ENCODE results near the gene PBX3. TPM values are rescaled to one million over a fixed set of nuclear protein-coding genes. Genes with fewer than 3 reads are reported as not detected.

PBX3 gene
- total RNA-seq, 1 experiment from 2014 or later: 7.7 TPM

DNA sequence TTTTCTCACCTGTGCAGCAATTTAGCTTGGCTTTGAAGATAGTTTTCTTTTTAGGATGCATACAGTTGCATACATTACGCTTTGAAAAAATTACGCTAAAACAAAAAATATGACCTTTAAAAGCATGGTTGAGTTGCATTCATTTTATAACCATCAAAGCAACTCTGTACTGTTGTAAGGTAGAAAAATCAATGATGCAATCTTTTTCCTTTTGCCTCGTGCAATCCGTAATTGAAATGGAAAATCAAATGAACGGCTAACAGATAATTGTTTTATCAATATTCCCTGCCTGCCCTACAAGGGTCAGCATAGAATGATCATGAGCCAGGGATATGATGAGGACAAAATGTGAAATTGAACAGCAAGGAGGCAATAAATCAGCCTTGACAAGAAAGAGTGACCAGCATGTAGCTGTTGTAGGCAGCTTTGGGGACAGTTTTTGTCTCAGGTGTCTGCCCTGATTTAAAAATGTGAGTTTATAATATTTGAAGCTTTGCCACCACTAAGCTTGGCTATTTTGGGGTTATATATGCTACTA lies 98.2 kb downstream of the PBX3 start:
- POLR2A ChIA-PET: no interaction called here
- no TSS peak for BruUV-seq (replicated peaks)
- Mint-ChIP-seq H3K36me3 (ENCODE audit: insufficient read depth, unreplicated experiment) (no peaks in the 10 kb centered on the region), H3K4me1 (ENCODE audit: low read depth, unreplicated experiment) (no peaks in the 10 kb centered on the region), H3K27me3 (ENCODE audit: insufficient read depth, unreplicated experiment) (peaks cover 2% of the 10 kb centered on the region), H3K27ac (ENCODE audit: unreplicated experiment) (no peak overlapping the region), H3K9me3 (ENCODE audit: unreplicated experiment) (no peaks in the 10 kb centered on the region), H3K4me3 (ENCODE audit: unreplicated experiment) (no peak overlapping the region)
- Histone ChIP-seq H3K4me3 (ENCODE audit: low read depth, low read length) (no peak overlapping the region), H3K9me3 (no peaks in the 10 kb centered on the region), H3K36me3 (ENCODE audit: control insufficient read depth, insufficient read depth, low read length) (no peaks in the 10 kb centered on the region), H3K4me1 (no peaks in the 10 kb centered on the region), H3K27me3 (replicated peaks; ENCODE audit: control insufficient read depth, insufficient read depth, low read length) (no peaks in the 10 kb centered on the region)
- intact Hi-C loops (cut with micrococcal nuclease; ENCODE audit: unreplicated experiment): no loop called here
- TF ChIP-seq, protein P1, sequence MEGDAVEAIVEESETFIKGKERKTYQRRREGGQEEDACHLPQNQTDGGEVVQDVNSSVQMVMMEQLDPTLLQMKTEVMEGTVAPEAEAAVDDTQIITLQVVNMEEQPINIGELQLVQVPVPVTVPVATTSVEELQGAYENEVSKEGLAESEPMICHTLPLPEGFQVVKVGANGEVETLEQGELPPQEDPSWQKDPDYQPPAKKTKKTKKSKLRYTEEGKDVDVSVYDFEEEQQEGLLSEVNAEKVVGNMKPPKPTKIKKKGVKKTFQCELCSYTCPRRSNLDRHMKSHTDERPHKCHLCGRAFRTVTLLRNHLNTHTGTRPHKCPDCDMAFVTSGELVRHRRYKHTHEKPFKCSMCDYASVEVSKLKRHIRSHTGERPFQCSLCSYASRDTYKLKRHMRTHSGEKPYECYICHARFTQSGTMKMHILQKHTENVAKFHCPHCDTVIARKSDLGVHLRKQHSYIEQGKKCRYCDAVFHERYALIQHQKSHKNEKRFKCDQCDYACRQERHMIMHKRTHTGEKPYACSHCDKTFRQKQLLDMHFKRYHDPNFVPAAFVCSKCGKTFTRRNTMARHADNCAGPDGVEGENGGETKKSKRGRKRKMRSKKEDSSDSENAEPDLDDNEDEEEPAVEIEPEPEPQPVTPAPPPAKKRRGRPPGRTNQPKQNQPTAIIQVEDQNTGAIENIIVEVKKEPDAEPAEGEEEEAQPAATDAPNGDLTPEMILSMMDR (IDR thresholded peaks at IDR 0.05; ENCODE audit: insufficient read depth in 1 of 2, low read depth in 1 of 2, low read length in 1 of 2, severe bottlenecking in 1 of 2, unreplicated experiment in 1 of 2): no peak
- DNase-seq: no peak
- CTCF ChIA-PET: no interaction called here

DNA sequence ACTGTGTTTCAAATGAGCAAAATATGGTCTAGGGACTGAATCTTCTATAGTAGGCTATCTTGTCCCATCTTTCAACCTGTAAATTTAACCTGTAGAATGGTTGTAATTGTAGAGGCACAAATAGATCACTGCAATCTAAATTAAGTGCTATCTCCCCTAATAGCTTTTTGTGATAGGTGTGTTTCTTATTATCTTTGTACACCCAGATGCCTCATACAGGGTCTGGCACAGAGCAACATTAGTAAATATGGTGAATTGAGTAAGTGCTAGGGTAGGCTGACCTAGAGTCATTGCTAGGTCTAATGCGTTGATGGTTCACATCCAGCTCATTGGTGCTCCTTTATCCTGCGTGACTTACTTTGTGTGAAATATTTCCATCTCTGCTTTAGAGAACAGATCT lies 100.6 kb downstream of the PBX3 start:
- POLR2A ChIA-PET: no interaction called here
- Histone ChIP-seq H3K36me3 (ENCODE audit: control insufficient read depth, insufficient read depth, low read length) (no peaks in the 10 kb centered on the region), H3K4me3 (ENCODE audit: low read depth, low read length) (no peak overlapping the region), H3K27me3 (replicated peaks; ENCODE audit: control insufficient read depth, insufficient read depth, low read length) (no peaks in the 10 kb centered on the region), H3K4me1 (no peaks in the 10 kb centered on the region), H3K9me3 (no peaks in the 10 kb centered on the region)
- no peaks in the 10 kb centered on the region for H3K27me3 Mint-ChIP-seq (ENCODE audit: insufficient read depth, unreplicated experiment)
- CTCF ChIA-PET: no interaction called here
- TF ChIP-seq, protein P1 (IDR thresholded peaks at IDR 0.05; ENCODE audit: insufficient read depth in 1 of 2, low read depth in 1 of 2, low read length in 1 of 2, severe bottlenecking in 1 of 2, unreplicated experiment in 1 of 2): no peak
- no peak overlapping the region for H3K27ac Mint-ChIP-seq (ENCODE audit: unreplicated experiment)
- BruUV-seq (replicated peaks): no TSS peak
- no peaks in the 10 kb centered on the region for H3K36me3 Mint-ChIP-seq (ENCODE audit: insufficient read depth, unreplicated experiment)
- no peak overlapping the region for H3K4me3 Mint-ChIP-seq (ENCODE audit: unreplicated experiment)
- intact Hi-C loops (cut with micrococcal nuclease; ENCODE audit: unreplicated experiment): no loop called here
- H3K9me3 Mint-ChIP-seq (ENCODE audit: unreplicated experiment): no peaks in the 10 kb centered on the region
- H3K4me1 Mint-ChIP-seq (ENCODE audit: low read depth, unreplicated experiment): no peaks in the 10 kb centered on the region
- no peak for DNase-seq

- Histone ChIP-seq H3K4me3 (ENCODE audit: low read depth, low read length) (no peak overlapping the region), H3K27me3 (replicated peaks; ENCODE audit: control insufficient read depth, insufficient read depth, low read length) (no peaks in the 10 kb centered on the region), H3K36me3 (ENCODE audit: control insufficient read depth, insufficient read depth, low read length) (no peaks in the 10 kb centered on the region), H3K9me3 (no peaks in the 10 kb centered on the region), H3K4me1 (no peaks in the 10 kb centered on the region)
- POLR2A ChIA-PET: no interaction called here
- DNase-seq: no peak
- Mint-ChIP-seq H3K4me1 (ENCODE audit: low read depth, unreplicated experiment) (no peaks in the 10 kb centered on the region), H3K4me3 (ENCODE audit: unreplicated experiment) (no peak overlapping the region), H3K27me3 (ENCODE audit: insufficient read depth, unreplicated experiment) (no peaks in the 10 kb centered on the region), H3K9me3 (ENCODE audit: unreplicated experiment) (no peaks in the 10 kb centered on the region), H3K27ac (ENCODE audit: unreplicated experiment) (no peak overlapping the region), H3K36me3 (ENCODE audit: insufficient read depth, unreplicated experiment) (no peaks in the 10 kb centered on the region)
- intact Hi-C loops (cut with micrococcal nuclease; ENCODE audit: unreplicated experiment): no loop called here
- TF ChIP-seq, protein P1 (IDR thresholded peaks at IDR 0.05; ENCODE audit: insufficient read depth in 1 of 2, low read depth in 1 of 2, low read length in 1 of 2, severe bottlenecking in 1 of 2, unreplicated experiment in 1 of 2): no peak
- CTCF ChIA-PET: no interaction called here
- BruUV-seq (replicated peaks): no TSS peak
Measured at GRCh38 chr9:125850106-125850632, 103.0 kb downstream of the PBX3 start.

Data from Caco-2 (cell line).